HG03135 (cell line): ENCODE measurements around the gene TFEC.

Experiments used
- ATAC-seq: cut with Tn5 transposase; IDR thresholded peaks from one replicate; pipeline ENCODE4 v1.9.1; 2021; ENCODE audit warnings: mild to moderate bottlenecking, moderate library complexity; ENCODE audit not compliant: unreplicated experiment

Gene TFEC

GRCh38 chr7:115995701-115996100, 34.9 kb downstream of the TFEC start:
- ATAC-seq: no peak

DNA sequence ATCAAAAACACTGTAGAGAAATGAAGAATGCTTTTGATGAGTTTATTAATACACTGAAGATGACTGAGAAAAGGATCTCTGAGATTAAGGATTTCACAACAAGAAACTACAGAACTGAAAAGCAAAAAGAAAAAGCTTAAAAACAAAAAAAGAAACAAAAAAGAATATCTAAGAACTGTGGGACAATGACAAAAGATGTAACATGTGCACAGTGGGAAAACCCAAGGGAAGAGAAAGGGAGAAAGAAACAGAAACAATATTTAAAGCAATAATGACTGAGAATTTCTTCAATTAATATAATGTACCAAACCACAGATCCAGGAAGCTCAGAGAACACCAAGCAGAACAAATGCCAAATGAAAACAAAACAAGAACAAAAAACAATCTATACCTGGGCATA, 42.2 kb downstream of the TFEC start:
- ATAC-seq: no peak

- no peak for ATAC-seq
Observed at GRCh38 chr7:115987486-115987885, 43.1 kb downstream of the TFEC start.

DNA sequence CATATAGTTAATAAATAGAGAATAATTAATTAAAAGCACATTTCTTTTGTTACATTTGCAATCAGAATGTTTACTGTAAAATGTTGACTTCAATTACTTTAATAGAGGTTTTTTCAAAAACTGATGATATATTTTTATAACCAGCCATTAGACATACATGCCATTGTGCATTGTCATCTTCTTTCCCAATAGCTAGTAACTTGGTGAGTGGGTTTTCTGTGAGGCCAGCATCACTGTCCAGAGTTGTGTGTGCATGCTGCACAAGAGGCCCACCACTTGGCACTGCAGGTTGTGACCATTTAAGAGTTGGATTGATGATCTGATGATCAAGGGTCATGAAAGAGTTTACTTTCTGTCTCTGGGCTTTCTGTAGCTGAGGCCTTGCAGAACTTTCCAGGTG, 46.5 kb downstream of the TFEC start:
- no peak for ATAC-seq

DNA sequence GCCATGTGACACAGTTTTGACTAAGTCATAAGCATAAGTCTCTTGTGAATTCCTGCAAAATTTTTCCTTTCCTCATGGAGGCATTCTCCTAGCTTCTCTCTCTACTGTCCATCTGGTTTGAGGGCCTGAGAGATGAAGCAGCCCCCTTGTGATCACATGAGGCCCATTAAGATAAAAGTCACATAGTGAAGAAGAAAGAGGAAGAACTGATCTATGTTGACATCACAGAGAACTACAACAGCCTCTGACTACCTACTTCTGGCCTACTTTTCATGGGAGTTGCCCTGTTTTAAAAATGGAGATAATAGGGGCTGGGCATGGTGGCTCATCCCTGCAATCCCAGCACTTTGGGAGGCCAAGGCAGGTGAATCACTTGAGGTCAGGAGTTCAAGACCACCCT, 50.4 kb downstream of the TFEC start:
- no peak for ATAC-seq

DNA sequence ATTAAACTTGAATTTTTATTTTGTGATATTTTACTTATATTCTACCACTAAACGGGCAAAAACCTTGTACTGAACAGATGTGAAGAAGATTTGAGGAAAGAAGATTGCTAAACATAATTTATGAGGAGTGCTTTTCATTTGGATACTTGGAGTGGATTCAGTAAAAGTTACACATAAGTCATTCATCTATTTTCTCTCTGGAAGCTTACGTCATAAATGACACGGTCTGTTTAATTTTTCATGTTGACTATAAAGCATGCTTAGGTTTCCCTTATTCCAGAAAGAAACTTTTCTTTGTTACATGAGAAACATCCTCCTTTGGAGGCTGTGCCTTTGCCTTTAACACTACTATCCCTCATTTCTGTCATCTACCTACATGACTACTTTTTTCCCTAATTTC, 53.9 kb downstream of the TFEC start:
- ATAC-seq: no peak

DNA sequence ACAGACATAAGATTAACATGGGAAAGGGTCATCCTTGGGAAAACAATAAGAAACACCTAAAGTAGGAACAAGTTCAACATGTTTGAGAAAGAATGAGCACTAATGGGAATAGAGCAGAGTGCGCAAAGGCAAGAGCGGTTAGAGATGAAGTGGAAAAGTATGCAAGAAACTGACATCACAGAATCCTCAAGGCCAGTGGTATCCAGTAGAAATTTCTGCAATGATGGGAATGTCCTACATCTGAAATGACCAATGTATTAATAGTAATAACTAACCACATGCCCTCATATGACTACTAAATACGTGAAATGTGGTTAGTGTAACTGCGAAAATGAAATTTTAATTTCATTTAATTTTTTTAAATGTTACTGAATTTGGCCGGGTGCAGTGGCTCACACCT, 54.8 kb downstream of the TFEC start:
- ATAC-seq: no peak

GRCh38 chr7:115973406-115973805, 57.2 kb downstream of the TFEC start:
- no peak for ATAC-seq

DNA sequence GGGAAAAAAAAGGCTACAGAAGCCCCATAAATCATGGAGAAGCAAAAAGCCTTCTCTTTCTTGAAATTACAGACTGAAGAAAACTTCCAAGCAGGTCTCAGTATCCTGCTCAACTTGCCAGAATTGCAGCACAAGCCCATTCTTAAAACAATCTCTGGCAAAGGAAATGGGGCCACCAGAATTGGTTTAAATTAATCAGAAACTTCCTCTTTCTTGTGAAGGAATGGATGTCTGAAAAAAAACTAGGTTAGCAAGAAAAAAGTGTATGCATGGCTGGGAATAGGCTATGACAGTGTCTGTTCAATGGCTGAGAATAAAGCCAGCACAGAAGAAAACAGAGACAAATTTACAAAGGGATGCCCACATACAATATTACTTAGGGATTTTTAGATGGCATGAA, 59.1 kb downstream of the TFEC start:
- no peak for ATAC-seq

DNA sequence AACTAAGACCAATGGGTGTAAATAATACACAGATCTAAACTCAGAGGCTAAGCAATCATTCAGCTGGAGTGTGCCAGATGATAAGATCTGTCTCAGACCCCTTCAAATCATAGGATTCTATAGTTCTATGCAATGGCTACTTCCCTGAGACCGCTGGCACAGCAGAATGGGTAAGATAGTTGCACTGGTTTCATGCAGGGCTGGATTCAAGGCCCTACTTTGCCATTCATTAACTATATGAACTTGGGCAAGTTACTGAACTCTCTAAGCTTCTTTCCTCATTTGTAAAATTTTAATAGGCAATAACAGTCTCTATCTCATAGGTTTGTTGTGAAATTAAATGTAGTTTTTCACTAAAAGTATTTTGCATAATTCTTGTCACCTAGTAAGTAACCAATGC, 62.0 kb downstream of the TFEC start:
- no peak for ATAC-seq

DNA sequence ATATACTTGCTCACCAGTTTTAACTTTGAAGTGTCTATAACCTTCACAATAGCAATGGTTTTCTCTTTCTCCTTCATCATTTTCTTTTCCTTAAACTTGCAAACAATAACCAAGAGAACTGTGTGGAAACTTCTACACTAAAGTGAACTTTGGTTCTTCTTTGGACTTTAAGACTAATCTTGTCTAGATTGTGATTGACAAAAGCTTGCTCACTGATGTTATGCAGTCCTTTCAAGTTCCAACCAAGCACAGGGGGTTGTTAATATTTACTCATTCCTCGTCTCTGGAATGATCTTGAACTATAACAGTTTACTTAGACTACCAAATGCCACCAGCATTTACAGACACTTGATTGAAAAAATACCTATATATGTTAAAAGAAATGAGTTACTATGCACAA, 62.4 kb downstream of the TFEC start:
- ATAC-seq: no peak

DNA sequence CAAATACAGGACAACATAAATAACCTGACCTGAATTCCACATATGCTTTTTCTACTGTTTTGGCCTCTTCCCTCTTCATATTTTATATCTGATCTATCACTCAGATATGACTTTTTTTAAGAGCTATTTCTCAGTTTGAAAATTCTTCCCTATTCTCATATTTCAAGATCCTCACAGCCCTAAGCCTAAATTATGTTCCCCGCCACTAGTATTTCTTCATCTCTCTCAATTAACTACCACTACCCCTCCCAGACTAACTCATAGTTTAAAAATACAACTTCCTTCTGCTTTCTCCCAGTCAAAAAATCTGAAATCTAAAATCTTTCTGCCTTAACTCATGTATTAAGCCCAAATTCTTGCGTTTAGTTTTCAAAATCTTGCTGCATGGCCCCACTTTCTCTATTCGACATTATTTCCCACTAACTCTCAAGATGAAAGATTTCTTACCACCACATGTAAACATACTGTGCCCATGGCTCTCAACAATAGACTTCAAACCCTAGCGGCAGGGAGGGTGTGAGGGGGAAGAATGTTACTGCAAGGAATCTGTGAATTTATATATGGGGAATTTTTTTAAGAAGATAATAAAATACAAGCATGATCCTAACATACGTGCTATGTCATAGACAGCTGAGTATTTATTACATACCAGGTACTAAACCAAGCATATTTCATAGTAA, 64.6 kb downstream of the TFEC start:
- no peak for ATAC-seq

DNA sequence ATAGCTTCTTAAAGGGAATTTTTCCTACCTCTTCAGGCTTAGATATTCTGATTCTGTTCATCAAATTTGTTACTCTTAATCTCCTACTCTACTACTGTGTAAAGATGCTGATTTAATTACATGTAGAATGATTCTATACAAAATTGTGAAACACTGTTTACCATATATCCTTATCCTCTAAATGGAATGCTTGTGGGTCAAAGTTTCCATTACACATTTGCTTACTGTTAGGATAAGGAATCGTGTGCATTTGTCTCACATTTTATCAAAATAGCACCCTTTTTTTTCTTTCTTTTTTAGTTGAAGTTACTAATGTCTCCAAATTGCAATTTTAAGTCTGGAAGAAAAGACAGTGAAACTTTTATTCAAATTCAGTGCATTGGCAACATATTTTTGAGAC, 65.3 kb downstream of the TFEC start:
- ATAC-seq: no peak

GRCh38 chr7:115964799-115965198, 65.8 kb downstream of the TFEC start:
- ATAC-seq: no peak

DNA sequence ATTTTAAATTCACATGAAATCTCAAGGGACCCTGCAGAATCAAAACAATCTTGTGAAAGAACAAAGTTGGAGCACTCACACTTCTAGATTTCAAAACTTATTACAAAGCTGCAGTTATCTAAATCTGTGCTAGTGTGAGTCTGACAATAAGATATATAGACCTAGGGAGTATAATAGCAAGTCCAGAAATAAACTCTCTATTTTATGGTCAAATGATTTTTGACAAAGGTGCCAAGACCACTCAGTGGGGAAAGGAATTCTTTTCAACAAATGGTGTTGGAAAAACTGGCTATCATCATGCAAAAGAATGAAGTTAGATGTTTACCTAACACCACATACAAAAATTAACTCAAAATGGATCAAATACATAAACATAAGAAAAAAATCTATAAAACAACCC, 68.2 kb downstream of the TFEC start:
- ATAC-seq: no peak

DNA sequence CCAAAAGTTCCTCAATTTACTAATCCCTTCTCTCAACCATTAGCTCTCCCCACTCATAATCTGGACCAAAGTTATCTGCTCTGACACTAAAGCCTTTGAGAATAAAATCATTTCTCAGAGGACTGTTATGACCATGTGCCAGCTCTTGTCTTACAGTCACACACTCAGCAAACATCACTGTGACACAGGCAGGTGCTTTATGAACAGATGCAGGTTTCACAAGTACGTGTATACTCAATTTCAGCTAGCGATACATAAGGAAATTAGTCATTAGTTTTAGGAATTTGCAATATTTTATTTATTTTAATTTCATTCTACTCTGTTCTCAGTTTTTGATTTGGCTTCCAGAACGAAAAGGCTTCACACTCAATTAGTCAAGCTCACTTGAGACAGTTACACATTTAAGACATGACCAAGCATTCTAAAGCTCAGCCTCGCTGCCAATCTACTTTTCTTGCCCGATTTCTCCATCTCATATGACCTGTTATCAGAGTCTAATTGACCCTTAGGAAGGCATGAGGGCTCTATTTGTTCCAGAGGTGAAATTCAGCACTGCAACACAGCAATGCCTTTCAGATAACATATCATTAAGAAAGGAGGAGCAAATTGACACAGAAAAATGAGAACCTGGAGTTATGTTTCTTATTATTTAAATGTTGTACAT, 76.8 kb downstream of the TFEC start:
- ATAC-seq: no peak

- no peak for ATAC-seq
Observed at GRCh38 chr7:115952832-115953231, 77.7 kb downstream of the TFEC start.

DNA sequence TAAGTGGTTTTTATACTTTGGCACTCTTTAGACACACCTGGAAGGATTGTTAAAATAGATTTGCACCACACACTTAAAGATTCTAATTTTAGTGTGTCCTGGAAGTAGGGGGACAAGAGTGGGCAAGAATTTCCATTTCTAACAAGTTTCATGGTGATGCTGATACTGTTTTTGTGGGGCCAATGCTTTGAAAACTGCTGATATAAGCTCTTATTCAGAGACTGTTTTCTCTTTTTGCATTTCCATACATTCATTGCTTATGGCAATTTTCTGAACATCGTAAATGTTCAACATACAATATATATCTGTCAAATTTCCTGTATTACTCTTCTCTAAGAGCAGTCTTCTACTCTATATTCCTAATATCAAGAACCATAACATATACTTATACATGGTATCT, 79.0 kb downstream of the TFEC start:
- no peak for ATAC-seq

DNA sequence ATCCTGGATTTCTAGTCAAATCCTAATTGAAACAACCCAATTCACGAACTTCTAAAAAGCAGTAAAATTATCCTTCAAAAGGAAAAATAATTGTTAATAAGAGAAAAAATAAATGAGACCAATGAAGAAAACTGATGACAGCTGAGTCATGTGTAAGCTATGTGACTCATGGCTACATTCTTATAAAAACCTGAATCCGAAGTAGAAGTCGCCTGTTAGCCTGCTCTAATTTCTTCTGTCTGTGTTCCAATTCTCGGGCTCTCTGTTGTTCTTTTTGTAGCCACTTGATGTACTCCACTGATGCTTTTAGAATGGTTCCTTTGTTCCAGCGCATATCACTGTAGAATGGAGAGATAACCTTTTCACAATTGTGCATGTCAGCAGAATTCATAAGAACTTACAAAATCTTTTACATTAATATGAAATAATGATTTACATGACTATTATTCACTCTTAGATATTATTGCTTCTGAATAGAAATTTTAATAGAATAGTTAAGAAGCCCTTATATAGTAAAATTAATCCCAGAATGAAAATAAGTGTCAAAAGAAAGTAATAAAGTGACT, 88.8 kb downstream of the TFEC start:
- ATAC-seq: no peak

GRCh38 chr7:115940460-115941060, 90.0 kb downstream of the TFEC start:
- ATAC-seq: no peak

GRCh38 chr7:115937960-115938359, 92.6 kb downstream of the TFEC start:
- ATAC-seq: no peak

- ATAC-seq: no peak
Observed at GRCh38 chr7:115933471-115933870, 97.1 kb downstream of the TFEC start.
